GM19452 (cell line): Measurements from ENCODE around the gene ATP2B3.

Experiments
- ATAC-seq: cut with Tn5 transposase; IDR thresholded peaks from one replicate; pipeline ENCODE4 v1.9.1; 2021; ENCODE audit not compliant: unreplicated experiment

ATP2B3 gene

GRCh38 chrX:153507484-153508178 lies 9.8 kb upstream of the ATP2B3 start:
- ATAC-seq, result peak; percentile 96

- no peak for ATAC-seq
Observed at GRCh38 chrX:153509592-153509991, 7.8 kb upstream of the ATP2B3 start.

- ATAC-seq, result no peak
Observed at GRCh38 chrX:153510383-153510782, 7.1 kb upstream of the ATP2B3 start.

GRCh38 chrX:153511784-153512500 lies 5.5 kb upstream of the ATP2B3 start:
- no peak for ATAC-seq

GRCh38 chrX:153512501-153512893 lies 4.9 kb upstream of the ATP2B3 start:
- no peak for ATAC-seq

GRCh38 chrX:153513265-153513664 lies 4.2 kb upstream of the ATP2B3 start:
- ATAC-seq, result no peak

- ATAC-seq, result no peak
Observed at GRCh38 chrX:153514259-153514658, 3.2 kb upstream of the ATP2B3 start.

- ATAC-seq, result no peak
Observed at GRCh38 chrX:153515435-153515834, 2.0 kb upstream of the ATP2B3 start.

GRCh38 chrX:153516073-153516472 lies 1.4 kb upstream of the ATP2B3 start:
- ATAC-seq, result no peak

GRCh38 chrX:153517946-153518834 lies 748 bp downstream of the ATP2B3 start:
- no peak for ATAC-seq

- no peak for ATAC-seq
Observed at GRCh38 chrX:153519569-153520286, 2.3 kb downstream of the ATP2B3 start.

GRCh38 chrX:153520287-153520917 lies 3.0 kb downstream of the ATP2B3 start:
- ATAC-seq, result no peak

- ATAC-seq, result no peak
Observed at GRCh38 chrX:153521034-153521433, 3.6 kb downstream of the ATP2B3 start.

GRCh38 chrX:153522259-153522658 lies 4.8 kb downstream of the ATP2B3 start:
- ATAC-seq, result no peak

- no peak for ATAC-seq
Observed at GRCh38 chrX:153523269-153523668, 5.8 kb downstream of the ATP2B3 start.

- no peak for ATAC-seq
Observed at GRCh38 chrX:153524234-153524633, 6.8 kb downstream of the ATP2B3 start.

- no peak for ATAC-seq
Observed at GRCh38 chrX:153525451-153525850, 8.0 kb downstream of the ATP2B3 start.

- ATAC-seq, result no peak
Observed at GRCh38 chrX:153526042-153526441, 8.6 kb downstream of the ATP2B3 start.

GRCh38 chrX:153526801-153527200 lies 9.4 kb downstream of the ATP2B3 start:
- ATAC-seq, result no peak

GRCh38 chrX:153527208-153527607 lies 9.8 kb downstream of the ATP2B3 start:
- no peak for ATAC-seq
